SU-DHL-6 (cell line): ENCODE measurements around the gene RPP25L.

Experiments
- H2AFZ ChIP-seq: fragments of 200-600 bp; sonication (generic); 2 replicates; pipeline ENCODE4 v1.6.1; 2014; ENCODE audit warnings: low read depth, mild to moderate bottlenecking, moderate library complexity, mixed read lengths, antibody characterized with exemption, low read length; ENCODE audit not compliant: severe bottlenecking
- H3F3A ChIP-seq: fragments of 200-600 bp; shearing (Covaris generic); 2 replicates; pipeline ENCODE4 v1.6.0; 2016; ENCODE audit warnings: antibody characterized with exemption, mild to moderate bottlenecking; ENCODE audit not compliant: insufficient read depth
- H3K27ac ChIP-seq: fragments of 200-600 bp; sonication (generic); 2 replicates; pipeline ENCODE4 v1.5.1; 2016; ENCODE audit warnings: low read depth, mild to moderate bottlenecking, low read length, moderate library complexity, mixed read lengths
- H3K27me3 ChIP-seq: fragments of 200-600 bp; sonication (generic), shearing (Covaris generic); 2 replicates; pipeline ENCODE4 v1.6.0; 2014; ENCODE audit warnings: mild to moderate bottlenecking, low read length
- H3K36me3 ChIP-seq: fragments of 200-600 bp; sonication (generic); 2 replicates; pipeline ENCODE4 v1.6.1; 2014; ENCODE audit warnings: mild to moderate bottlenecking, low read length, mixed read lengths
- H3K4me2 ChIP-seq: fragments of 300-600, 200-600 bp; shearing (Covaris generic), sonication (generic); 2 replicates; pipeline ENCODE4 v1.6.0; 2014; ENCODE audit warnings: low read length, low read depth, mild to moderate bottlenecking; ENCODE audit not compliant: poor library complexity, severe bottlenecking
- H3K4me3 ChIP-seq: fragments of 200-600 bp; sonication (generic); 2 replicates; pipeline ENCODE4 v1.5.1; 2014; ENCODE audit warnings: antibody characterized with exemption, low read length, mild to moderate bottlenecking, mixed read lengths; ENCODE audit not compliant: insufficient read depth, poor library complexity, severe bottlenecking
- H3K79me2 ChIP-seq: fragments of 200-600 bp; sonication (generic); 2 replicates; pipeline ENCODE4 v1.6.1; 2014; ENCODE audit warnings: mild to moderate bottlenecking, low read length, moderate library complexity; ENCODE audit not compliant: insufficient read depth
- H3K9ac ChIP-seq: fragments of 200-600 bp; sonication (generic); 2 replicates; pipeline ENCODE4 v1.7.0; 2014; ENCODE audit warnings: mild to moderate bottlenecking, low read length
- H3K9me2 ChIP-seq: fragments of 200-600 bp; sonication (generic); replicated peaks from 2 replicates; pipeline ENCODE4 v1.6.1; 2014; ENCODE audit warnings: low read length; ENCODE audit not compliant: insufficient read depth
- H3K9me3 ChIP-seq: fragments of 200-600 bp; sonication (generic); 2 replicates; pipeline ENCODE4 v1.6.1; 2014; ENCODE audit warnings: low read length, mixed read lengths; ENCODE audit not compliant: insufficient read depth
- H4K20me1 ChIP-seq: fragments of 200-600 bp; sonication (generic); 2 replicates; pipeline ENCODE4 v1.6.1; 2014; ENCODE audit warnings: low read depth, mild to moderate bottlenecking, antibody characterized with exemption, low read length, moderate library complexity, mixed read lengths
- CTCF ChIP-seq: fragments of 200-600 bp; sonication (generic); IDR thresholded peaks from one replicate; pipeline ENCODE4 v1.5.1; 2017; ENCODE audit warnings: antibody characterized with exemption, mild to moderate bottlenecking, low read length, moderate library complexity; ENCODE audit not compliant: insufficient read depth, poor library complexity, severe bottlenecking
- EZH2phosphoT487 ChIP-seq: fragments of 200-600 bp; sonication (generic), shearing (Covaris generic); conservative IDR thresholded peaks from 2 replicates; pipeline ENCODE4 v1.6.1; 2018; ENCODE audit warnings: mild to moderate bottlenecking, antibody characterized with exemption, low read length, moderate library complexity, mixed read lengths

The RPP25L gene

GRCh38 chr9:34651321-34651720, 39.4 kb upstream of the RPP25L start:
- Histone ChIP-seq H4K20me1 (no peaks in the 10 kb centered on the region), H3K27me3 (no peaks in the 10 kb centered on the region), H3K27ac (no peak overlapping the region), H3K9me2 (no peaks in the 10 kb centered on the region), H2AFZ (no peak overlapping the region), H3K9me3 (no peaks in the 10 kb centered on the region), H3K79me2 (no peaks in the 10 kb centered on the region), H3K4me3 (no peak overlapping the region), H3K9ac (no peak overlapping the region), H3K4me2 (no peak overlapping the region), H3K36me3 (no peaks in the 10 kb centered on the region), H3F3A (no peaks in the 10 kb centered on the region)
- no peak for TF ChIP-seq CTCF
- TF ChIP-seq EZH2phosphoT487 = no peak

DNA sequence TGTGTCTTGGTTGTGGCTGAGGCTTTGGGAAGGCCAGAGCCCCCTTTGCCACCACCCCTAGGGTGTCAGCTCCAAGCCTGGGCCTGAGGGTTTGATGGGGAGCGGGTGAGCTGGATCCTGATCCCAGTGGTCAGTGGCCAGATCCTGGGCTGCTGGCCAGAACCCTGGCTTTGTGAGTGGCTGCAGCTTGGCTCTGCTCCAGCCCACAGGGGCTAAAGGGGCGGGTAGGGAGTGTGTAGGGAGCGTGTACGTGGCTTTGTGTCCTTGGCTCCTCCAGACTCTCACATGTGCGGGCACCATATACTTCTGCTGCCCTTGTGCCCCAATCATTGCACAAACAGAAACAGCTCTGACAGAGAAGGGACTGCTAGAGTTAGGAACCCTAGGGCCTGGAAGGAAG, 38.9 kb upstream of the RPP25L start:
- H3K4me3 ChIP-seq = no peak overlapping the region
- no peaks in the 10 kb centered on the region for H3K9me2 ChIP-seq
- no peaks in the 10 kb centered on the region for H3K9me3 ChIP-seq
- no peaks in the 10 kb centered on the region for H3F3A ChIP-seq
- no peak overlapping the region for H3K4me2 ChIP-seq
- H3K36me3 ChIP-seq = no peaks in the 10 kb centered on the region
- H3K27ac ChIP-seq = no peak overlapping the region
- no peak overlapping the region for H3K9ac ChIP-seq
- H4K20me1 ChIP-seq = no peaks in the 10 kb centered on the region
- no peak overlapping the region for H2AFZ ChIP-seq
- TF ChIP-seq EZH2phosphoT487 (no peak), CTCF (no peak)
- H3K79me2 ChIP-seq = no peaks in the 10 kb centered on the region
- no peaks in the 10 kb centered on the region for H3K27me3 ChIP-seq

DNA sequence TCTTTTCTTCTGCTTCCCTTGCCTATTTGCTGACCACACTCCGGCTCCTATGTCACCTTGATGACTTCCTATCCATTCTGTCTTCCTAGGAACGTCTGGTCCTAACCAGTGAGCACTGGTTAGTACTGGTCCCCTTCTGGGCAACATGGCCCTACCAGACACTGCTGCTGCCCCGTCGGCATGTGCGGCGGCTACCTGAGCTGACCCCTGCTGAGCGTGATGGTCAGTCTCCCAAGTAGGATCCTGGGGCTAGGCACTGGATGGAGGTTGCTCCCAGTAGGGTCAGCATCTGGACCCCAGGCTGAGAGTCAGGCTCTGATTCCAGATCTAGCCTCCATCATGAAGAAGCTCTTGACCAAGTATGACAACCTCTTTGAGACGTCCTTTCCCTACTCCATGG, 36.8 kb upstream of the RPP25L start:
- Histone ChIP-seq H3K4me2 (no peak overlapping the region), H3K4me3 (no peak overlapping the region), H3K9me2 (no peaks in the 10 kb centered on the region)

More for the DNA sequence above, 36.8 kb upstream of the RPP25L start:
- Histone ChIP-seq H2AFZ (no peak overlapping the region), H3K9ac (no peak overlapping the region), H3K36me3 (no peaks in the 10 kb centered on the region), H3K79me2 (no peaks in the 10 kb centered on the region), H4K20me1 (no peaks in the 10 kb centered on the region), H3K27ac (no peak overlapping the region), H3K27me3 (no peaks in the 10 kb centered on the region), H3K9me3 (no peaks in the 10 kb centered on the region), H3F3A (no peaks in the 10 kb centered on the region)
- TF ChIP-seq CTCF (no peak), EZH2phosphoT487 (no peak)
